ENCODE results near the gene HDAC8. TPM values are rescaled to one million over a fixed set of nuclear protein-coding genes. Genes with fewer than 3 reads are reported as not detected.

The HDAC8 gene
- total RNA-seq: 10 to 100 TPM; 13.8 to 19.3 (median 18.2) TPM

DNA sequence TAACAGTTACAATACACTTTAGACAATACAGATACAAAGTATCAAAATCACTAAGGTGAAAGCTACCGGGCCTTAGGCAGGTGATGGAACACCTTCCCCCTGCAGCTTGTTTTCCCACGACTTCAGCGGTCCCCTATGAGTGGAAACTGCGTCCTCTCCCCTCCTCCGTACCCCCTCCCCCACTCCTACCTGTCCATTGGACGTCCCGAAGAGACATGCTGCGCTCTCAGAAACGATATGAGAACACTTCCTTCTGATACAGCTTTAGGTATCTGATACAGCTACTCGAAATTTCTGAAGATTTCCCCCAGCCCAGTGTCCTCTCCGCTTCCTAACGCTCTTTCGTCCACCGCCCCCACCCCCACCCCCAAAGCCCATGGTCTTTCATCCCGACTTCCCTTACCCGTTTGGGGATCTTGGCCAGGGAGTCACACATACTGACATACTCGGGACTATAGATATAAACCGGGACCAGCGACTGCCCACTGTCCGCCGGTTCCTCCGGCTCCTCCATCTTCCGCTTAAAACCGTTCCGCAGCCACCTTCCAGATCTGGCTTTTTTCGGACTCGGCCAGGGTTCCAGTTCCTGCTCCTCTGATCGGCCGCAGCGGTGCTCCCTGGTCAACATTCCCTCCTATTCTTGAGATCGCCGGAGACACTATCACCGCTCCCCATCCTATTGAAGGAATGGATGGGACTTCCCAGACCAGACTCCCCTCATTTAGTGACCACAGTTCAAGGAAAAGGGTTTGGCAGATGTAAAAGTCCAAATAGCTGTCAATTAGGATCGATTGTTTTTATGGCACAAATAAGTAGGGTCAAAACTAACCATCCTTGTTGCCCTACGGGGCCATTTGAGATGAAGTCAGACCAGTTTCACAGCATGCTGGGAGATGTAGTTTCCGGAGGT is at the start of gene HDAC8:
Gene HDAC8, minus strand, starts transcription at position 596 of the 910 bp plus-strand sequence. Its CDS starts 82 bp downstream, at position 514.
- no peak for TF ChIP-seq POLR2A (IDR thresholded peaks at IDR 0.05)
- TF ChIP-seq, protein P1, sequence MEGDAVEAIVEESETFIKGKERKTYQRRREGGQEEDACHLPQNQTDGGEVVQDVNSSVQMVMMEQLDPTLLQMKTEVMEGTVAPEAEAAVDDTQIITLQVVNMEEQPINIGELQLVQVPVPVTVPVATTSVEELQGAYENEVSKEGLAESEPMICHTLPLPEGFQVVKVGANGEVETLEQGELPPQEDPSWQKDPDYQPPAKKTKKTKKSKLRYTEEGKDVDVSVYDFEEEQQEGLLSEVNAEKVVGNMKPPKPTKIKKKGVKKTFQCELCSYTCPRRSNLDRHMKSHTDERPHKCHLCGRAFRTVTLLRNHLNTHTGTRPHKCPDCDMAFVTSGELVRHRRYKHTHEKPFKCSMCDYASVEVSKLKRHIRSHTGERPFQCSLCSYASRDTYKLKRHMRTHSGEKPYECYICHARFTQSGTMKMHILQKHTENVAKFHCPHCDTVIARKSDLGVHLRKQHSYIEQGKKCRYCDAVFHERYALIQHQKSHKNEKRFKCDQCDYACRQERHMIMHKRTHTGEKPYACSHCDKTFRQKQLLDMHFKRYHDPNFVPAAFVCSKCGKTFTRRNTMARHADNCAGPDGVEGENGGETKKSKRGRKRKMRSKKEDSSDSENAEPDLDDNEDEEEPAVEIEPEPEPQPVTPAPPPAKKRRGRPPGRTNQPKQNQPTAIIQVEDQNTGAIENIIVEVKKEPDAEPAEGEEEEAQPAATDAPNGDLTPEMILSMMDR (IDR thresholded peaks at IDR 0.05): no peak
- intact Hi-C loops (cut with DNase I; ENCODE audit: low total_unique reads): no loop called here
- H3K4me3 ChIP-seq (ENCODE audit: low read depth, poor library complexity, severe bottlenecking): peak within 1 kb of the TSS; percentile 30
- DNase-seq (ENCODE audit: low spot score in 2 of 2): peak; percentile 41 to 90
- 1 to 36% methylated on average over 32 to 36 of the region's 36 CpGs for WGBS, 2 donors

DNA sequence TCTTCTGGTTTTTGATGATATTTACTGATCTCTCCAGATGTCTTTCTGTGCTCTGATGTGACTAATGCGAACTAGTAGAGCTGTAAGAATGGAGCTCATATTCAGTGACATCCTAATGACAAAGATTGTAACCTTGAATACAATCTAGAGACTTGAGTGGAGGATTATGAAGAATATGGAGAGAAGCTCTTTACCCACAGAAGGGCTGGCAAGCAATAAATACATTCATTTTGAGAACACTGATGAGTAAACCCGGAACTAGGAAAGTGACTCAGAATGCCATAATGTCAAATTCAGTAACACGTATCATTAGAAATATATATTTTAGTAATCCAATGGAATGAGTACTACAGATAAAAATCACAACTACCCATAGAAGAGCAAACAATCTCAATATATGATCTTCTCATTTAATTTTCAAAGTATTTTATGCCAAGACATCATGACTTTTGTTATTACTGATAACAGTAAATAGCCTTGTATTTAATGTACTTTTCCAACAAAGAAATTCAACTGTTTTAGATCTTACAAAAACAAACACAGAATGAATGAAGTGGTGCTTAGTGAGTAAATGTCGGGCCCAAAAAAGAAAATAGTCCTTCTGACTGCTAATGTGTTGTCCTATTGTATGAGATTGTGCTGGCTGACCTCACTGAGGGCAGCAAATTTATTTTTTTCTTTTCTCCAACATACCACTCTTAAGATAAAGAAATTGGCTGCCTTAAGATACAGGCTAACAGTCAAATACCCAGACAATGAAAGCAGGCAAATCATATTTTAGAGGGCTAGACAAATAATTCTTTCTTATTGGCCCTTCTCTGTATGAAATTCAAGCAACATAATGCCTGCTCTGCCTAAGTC is 49.2 kb upstream of the HDAC8 start:
- H3K4me3 ChIP-seq (ENCODE audit: low read depth, poor library complexity, severe bottlenecking): no peak overlapping the region
- no peak for DNase-seq (ENCODE audit: low spot score in 2 of 2)
- 61 to 77% methylated on average over 4 of the region's 4 CpGs for WGBS, 2 donors
- intact Hi-C loops (cut with DNase I; ENCODE audit: low total_unique reads): no loop called here
- TF ChIP-seq, protein P1 (IDR thresholded peaks at IDR 0.05): no peak
- TF ChIP-seq POLR2A (IDR thresholded peaks at IDR 0.05): no peak

DNA sequence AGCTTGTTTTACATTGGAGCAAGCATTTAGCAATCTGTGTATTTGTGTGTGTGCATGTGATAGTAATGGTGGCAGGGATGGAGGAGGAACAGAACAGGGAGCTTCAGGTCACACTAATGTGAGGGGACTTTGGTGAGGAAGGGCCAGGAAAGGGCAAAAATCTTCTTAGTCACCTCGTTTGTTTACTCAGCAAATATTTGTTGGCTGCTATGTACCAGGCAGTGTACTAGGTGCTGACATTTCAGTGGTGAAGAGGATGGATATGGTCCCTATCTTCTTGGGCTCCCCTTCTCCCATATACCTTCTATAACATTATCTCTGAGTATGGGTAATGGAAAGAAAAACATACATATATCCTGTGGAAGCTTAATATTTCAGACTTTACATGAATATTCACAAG is 48.5 kb upstream of the HDAC8 start:
- H3K4me3 ChIP-seq (ENCODE audit: low read depth, poor library complexity, severe bottlenecking): no peak overlapping the region
- no peak for DNase-seq (ENCODE audit: low spot score in 2 of 2)
- intact Hi-C loops (cut with DNase I; ENCODE audit: low total_unique reads): no loop called here
- 40 to 69% methylated on average over 1 of the region's 1 CpG for WGBS, 2 donors
- TF ChIP-seq, protein P1 (IDR thresholded peaks at IDR 0.05): no peak
- TF ChIP-seq POLR2A (IDR thresholded peaks at IDR 0.05): no peak

DNA sequence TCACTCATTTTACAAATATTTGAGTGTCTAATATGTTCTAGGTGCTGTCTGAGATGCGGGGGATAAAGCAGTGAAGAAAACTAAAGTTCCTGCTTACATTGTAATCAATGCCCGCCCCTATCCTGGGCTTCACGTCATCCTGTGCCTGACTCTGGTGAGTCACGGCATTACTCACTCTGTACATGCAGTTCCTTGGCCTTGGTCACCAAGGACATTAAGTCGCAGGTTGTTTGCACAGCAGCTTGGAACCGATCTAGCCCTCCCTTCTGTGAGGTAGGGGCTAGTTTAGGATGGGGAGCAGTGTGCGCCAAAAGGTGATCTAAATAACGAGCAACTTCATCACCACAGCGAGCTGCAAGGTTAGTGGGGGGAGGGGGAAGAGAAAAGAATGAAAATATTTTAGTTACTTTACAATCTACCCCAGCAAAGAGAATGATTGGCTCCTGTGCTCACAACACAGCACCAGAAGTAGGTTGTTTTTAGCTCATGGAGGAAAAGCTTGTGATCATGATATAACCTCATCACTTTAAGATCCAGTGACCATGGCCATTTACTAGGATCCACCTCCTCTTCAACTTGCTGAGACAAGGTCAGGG is 48.0 kb upstream of the HDAC8 start:
- TF ChIP-seq, protein P1 (IDR thresholded peaks at IDR 0.05): no peak
- no peak for TF ChIP-seq POLR2A (IDR thresholded peaks at IDR 0.05)
- no peak overlapping the region for H3K4me3 ChIP-seq (ENCODE audit: low read depth, poor library complexity, severe bottlenecking)
- intact Hi-C loops (cut with DNase I; ENCODE audit: low total_unique reads): no loop called here
- WGBS, 2 donors: 58 to 70% methylated on average over 9 of the region's 9 CpGs
- DNase-seq (ENCODE audit: low spot score in 2 of 2): peak in 1 of 2 donors; percentile 21

DNA sequence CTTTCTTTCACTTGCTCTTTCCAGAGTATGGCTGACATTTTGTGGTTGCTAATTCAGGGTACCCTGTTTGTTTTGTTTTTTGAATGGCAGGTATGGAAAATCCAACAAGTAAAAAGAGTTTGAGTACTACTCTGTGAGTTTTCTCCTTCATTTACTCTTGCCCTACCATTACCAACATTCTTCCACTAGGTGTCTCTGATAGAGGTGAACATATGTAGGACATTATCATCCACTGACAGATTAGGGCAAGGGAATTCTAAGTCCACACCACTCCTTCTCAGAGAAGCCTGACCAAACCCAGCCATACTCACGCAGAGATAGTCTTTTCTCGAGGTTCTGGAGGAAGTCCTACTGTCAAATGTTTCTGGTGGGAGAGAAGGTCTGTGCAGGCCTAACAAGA is 36.7 kb upstream of the HDAC8 start:
- no peak for DNase-seq (ENCODE audit: low spot score in 2 of 2)
- TF ChIP-seq POLR2A (IDR thresholded peaks at IDR 0.05): no peak
- TF ChIP-seq, protein P1 (IDR thresholded peaks at IDR 0.05): no peak
- WGBS, 2 donors: 44 to 86% methylated on average over 2 of the region's 2 CpGs
- intact Hi-C loops (cut with DNase I; ENCODE audit: low total_unique reads): no loop called here
- H3K4me3 ChIP-seq (ENCODE audit: low read depth, poor library complexity, severe bottlenecking): no peak overlapping the region

Measured in lower leg skin (tissue), 4 donors.